ENCODE data around the gene NUTM2A. TPM values are rescaled to one million over a fixed set of nuclear protein-coding genes. Genes with fewer than 3 reads are reported as not detected.

NUTM2A gene, protein sequence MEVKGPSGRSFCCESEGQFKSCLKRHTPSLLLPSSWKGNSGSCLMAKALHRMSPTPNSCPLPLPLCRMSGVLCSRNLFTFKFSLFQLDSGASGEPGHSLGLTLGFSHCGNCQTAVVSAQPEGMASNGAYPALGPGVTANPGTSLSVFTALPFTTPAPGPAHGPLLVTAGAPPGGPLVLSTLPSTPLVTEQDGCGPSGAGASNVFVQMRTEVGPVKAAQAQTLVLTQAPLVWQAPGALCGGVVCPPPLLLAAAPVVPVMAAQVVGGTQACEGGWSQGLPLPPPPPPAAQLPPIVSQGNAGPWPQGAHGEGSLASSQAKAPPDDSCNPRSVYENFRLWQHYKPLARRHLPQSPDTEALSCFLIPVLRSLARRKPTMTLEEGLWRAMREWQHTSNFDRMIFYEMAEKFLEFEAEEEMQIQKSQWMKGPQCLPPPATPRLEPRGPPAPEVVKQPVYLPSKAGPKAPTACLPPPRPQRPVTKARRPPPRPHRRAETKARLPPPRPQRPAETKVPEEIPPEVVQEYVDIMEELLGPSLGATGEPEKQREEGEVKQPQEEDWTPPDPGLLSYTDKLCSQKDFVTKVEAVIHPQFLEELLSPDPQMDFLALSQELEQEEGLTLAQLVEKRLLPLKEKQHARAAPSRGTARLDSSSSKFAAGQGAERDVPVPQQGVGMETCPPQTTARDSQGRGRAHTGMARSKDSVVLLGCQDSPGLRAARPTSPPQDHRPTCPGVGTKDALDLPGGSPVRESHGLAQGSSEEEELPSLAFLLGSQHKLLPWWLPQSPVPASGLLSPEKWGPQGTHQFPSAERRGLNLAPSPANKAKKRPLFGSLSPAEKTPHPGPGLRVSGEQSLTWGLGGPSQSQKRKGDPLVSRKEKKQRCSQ
- 0.86 and 1.0 TPM in 2 replicates for total RNA-seq

DNA sequence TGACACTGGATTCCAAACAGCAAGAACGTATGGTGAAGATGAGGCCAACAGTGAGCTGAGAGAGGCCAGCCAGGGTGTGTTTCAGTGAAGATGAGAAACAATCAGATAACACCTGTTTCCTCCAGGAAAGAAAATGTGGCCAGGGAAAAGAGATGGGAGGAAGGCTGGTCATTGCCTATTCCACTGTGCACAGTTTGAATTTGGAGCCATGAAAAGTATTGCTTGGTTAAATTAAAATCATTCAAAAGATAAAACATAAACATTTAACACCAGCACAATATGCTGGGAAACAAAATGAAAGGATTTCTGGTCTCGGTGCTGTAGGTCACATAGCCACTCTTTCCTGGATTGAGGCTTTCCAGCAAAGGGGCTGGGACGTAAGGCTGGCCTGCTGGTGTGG is at the start of gene NUTM2A:
NUTM2A (plus strand) TSS at position 301 of the 400 bp plus-strand sequence. CDS start 383 bp downstream, outside the sequence.

Other genes starting within 250 kb of the NUTM2A start
- 2.5 and 3.3 TPM in 2 replicates for gene FAM25A, start 205.2 kb upstream of the NUTM2A start, total RNA-seq
- 146 and 186 TPM in 2 replicates for gene GLUD1, start 130.6 kb upstream of the NUTM2A start, total RNA-seq
- gene SHLD2, start 130.2 kb upstream of the NUTM2A start, total RNA-seq, result 13.5 and 17.8 TPM in 2 replicates
- gene NUTM2D, start 132.3 kb downstream of the NUTM2A start, total RNA-seq, result 1.8 and 1.9 TPM in 2 replicates

All from hair follicular keratinocyte (primary cell).